Spleen (tissue), 13 donors: ENCODE measurements around the gene FOXJ2. TPM values are rescaled to one million over a fixed set of nuclear protein-coding genes. Genes with fewer than 3 reads are reported as not detected.
"Not testable (repeated sequence)": the region's sequence is repeated elsewhere in the genome, so short reads cannot be mapped to it uniquely, and the experiment has no call there.

Source experiments
- DNase-seq: peaks from one replicate; pipeline ENCODE4 v3.0.0-alpha.2; 2020
- H3K27ac ChIP-seq, 8 donors: fragments of 200-600 bp; sonication (generic) in 7 of 8; 1 replicate in 4 of 8; 2 replicates in 4 of 8; pipeline versions ENCODE4 v1.5.0 to v1.8.0; 2016 to 2021; ENCODE audit warnings: inconsistent platforms in 4 of 8, mild to moderate bottlenecking in 4 of 8, moderate library complexity in 1 of 8
- H3K27me3 ChIP-seq, 7 donors: fragments of 200-600 bp; sonication (generic) in 6 of 7; replicated peaks in 1 of 7; 1 replicate in 4 of 7; 2 replicates in 3 of 7; pipeline versions ENCODE4 v1.5.0 to v1.8.0; 2016 to 2021; ENCODE audit warnings: inconsistent platforms in 3 of 7, mild to moderate bottlenecking in 1 of 7
- H3K36me3 ChIP-seq, 6 donors: fragments of 200-600 bp; sonication (generic) in 5 of 6; 1 replicate in 4 of 6; 2 replicates in 2 of 6; pipeline versions ENCODE4 v1.5.0 to v1.8.0; 2016 to 2021; ENCODE audit warnings: inconsistent platforms in 2 of 6
- H3K4me1 ChIP-seq, 6 donors: fragments of 200-600 bp; sonication (generic) in 5 of 6; 1 replicate in 3 of 6; 2 replicates in 3 of 6; pipeline versions ENCODE4 v1.5.0 to v1.8.0; 2016 to 2021; ENCODE audit warnings: inconsistent platforms in 3 of 6
- H3K4me3 ChIP-seq, 8 donors: fragments of 200-600 bp; sonication (generic) in 7 of 8; 1 replicate in 4 of 8; 2 replicates in 4 of 8; pipeline versions ENCODE4 v1.5.0 to v1.8.0; 2016 to 2021; ENCODE audit warnings: inconsistent platforms in 4 of 8, mild to moderate bottlenecking in 4 of 8, moderate library complexity in 2 of 8
- H3K9me3 ChIP-seq, 8 donors: fragments of 200-600 bp; sonication (generic) in 7 of 8; 1 replicate in 4 of 8; 2 replicates in 4 of 8; pipeline versions ENCODE4 v1.5.0 to v1.8.0; 2016 to 2021; ENCODE audit warnings: inconsistent platforms in 4 of 8
- CTCF ChIP-seq, 11 experiments: fragments of 200-600 bp in 7 of 11; fragments of 450-650 bp in 4 of 11; sonication (generic) in 4 of 11; IDR thresholded peaks in 8 of 11; conservative IDR thresholded peaks in 3 of 11; 1 replicate in 7 of 11; 2 replicates in 4 of 11; pipeline versions ENCODE4 v1.4.0 to v1.8.0; 2016 to 2021; ENCODE audit warnings: antibody characterized with exemption in 11 of 11, inconsistent platforms in 4 of 11, mild to moderate bottlenecking in 1 of 11
- POLR2A ChIP-seq, 3 donors: fragments of 450-650 bp; IDR thresholded peaks; one replicate each; pipeline ENCODE4 v1.5.1; 2017; ENCODE audit warnings: antibody characterized with exemption in 3 of 3, mild to moderate bottlenecking in 1 of 3
- POLR2AphosphoS5 ChIP-seq, 3 donors: sonication (generic); formaldehyde crosslinking; IDR thresholded peaks; one replicate each; pipeline ENCODE4 v1.5.1; 2017; ENCODE audit warnings: antibody characterized with exemption in 3 of 3
- WGBS, 5 donors: extraction: QIAGEN DNeasy Blood & Tissue Kit in 3 of 5; methylation state at CpG; one replicate each; pipeline versions ENCODE4 v1.1.5 to v1.1.7; 2013 to 2018; 5-methylcytosine and 5-hydroxymethylcytosine counted together
- intact Hi-C: fragments of 100-400 bp; cut with DNase I; formaldehyde crosslinking; loops from one replicate; pipeline ENCODE4 v1.15.0; 2023; ENCODE audit warnings: low total_unique reads
- long read RNA-seq, 2 donors: transcript quantifications; one replicate each; lab custom pipeline, GENCODE V29; 2026
- polyA plus RNA-seq, 3 donors: library from polyadenylated mRNA; stranded (reverse); fragments of 200-250 nt; gene quantifications; one replicate each; pipeline ENCODE4 v1.2.1, GENCODE V29; 2013
- total RNA-seq, 7 donors: library from RNA; depleted of rRNA in 3 of 7; stranded (reverse); fragments of >200 nt in 3 of 7; fragmentation: NEBNext Ultra II Directional in 4 of 7; extraction: Animal tissue kit (Norgen Biotek cat#: 25700) in 4 of 7; gene quantifications; one replicate each; pipeline versions ENCODE4 v1.1.0 to v1.2.1, GENCODE V29; 2016 to 2021
- donor health status: healthy with polysubstance abuse.
- donor health status: DM: no; HTN: no; CAD: no; lungs with moderate emphysema.
- donor health status: DM: no; HTN: no; CAD: no.
- donor health status: Bipolar disorder and iron deficiency.
- donor health status: healthy.
- donor health status: DM: no; HTN: no; CAD: no.
- donor health status: DM: yes; HTN: yes; CAD: no.

FOXJ2 gene
- total RNA-seq (10 to 100 TPM; 15.5 to 20.9 (median 18.4) TPM), polyA plus RNA-seq (1 to 10 TPM; 3.7 to 6.5 (median 5.6) TPM)
- long read RNA-seq, donor 1, result 0 reads
- long read RNA-seq, donor 2, result 0 reads

- H3K9me3 ChIP-seq, result no peaks in the 10 kb centered on the region
- no peaks in the 10 kb centered on the region for H3K27me3 ChIP-seq
- TF ChIP-seq CTCF (IDR thresholded peaks at IDR 0.05 in 8 of 11, conservative IDR thresholded peaks at IDR 0.05 in 3 of 11), result no peak
- peak; percentile 61 to 86 (median 77) for TF ChIP-seq POLR2AphosphoS5 (IDR thresholded peaks at IDR 0.05)
- TF ChIP-seq POLR2A (IDR thresholded peaks at IDR 0.05), result peak in 1 of 3 donors; percentile 12
- peak within 1 kb of the TSS; percentile 71 to 94 (median 80) for H3K4me3 ChIP-seq
- peak within 1 kb of the TSS; percentile 82 to 96 (median 96) for H3K27ac ChIP-seq
- WGBS, 5 donors, result 0 to 1% (median 1%) methylated on average over 33 to 93 of the region's 93 CpGs
- peaks cover 40 to 68% (median 57%) of the 10 kb centered on the region in 6 donors for H3K4me1 ChIP-seq
- peaks cover 0 to 17% (median 0%) of the 10 kb centered on the region in 6 donors for H3K36me3 ChIP-seq
- intact Hi-C loops, result no loop called here
- DNase-seq, result peak; percentile 97
These were observed at the start of gene FOXJ2 for GRCh38 chr12:8032242-8033152. FOXJ2 (plus strand) TSS chr12:8032716; CDS start chr12:8039833, 7,117 bp downstream.

- WGBS, 5 donors, result 87 to 95% (median 94%) methylated on average over 11 of the region's 11 CpGs
- intact Hi-C loops, H3K27me3 ChIP-seq, H3K36me3 ChIP-seq, DNase-seq, H3K4me3 ChIP-seq, H3K4me1 ChIP-seq, H3K27ac ChIP-seq, H3K9me3 ChIP-seq: not testable (repeated sequence)
These were observed 49.5 kb upstream of the FOXJ2 start for GRCh38 chr12:7983019-7983418.

GRCh38 chr12:7983460-7983859 is 49.1 kb upstream of the FOXJ2 start:
- H3K4me1 ChIP-seq, H3K36me3 ChIP-seq, H3K9me3 ChIP-seq, H3K27ac ChIP-seq, H3K27me3 ChIP-seq, H3K4me3 ChIP-seq, DNase-seq, intact Hi-C loops: not testable (repeated sequence)
- WGBS, 5 donors, result 82 to 100% (median 95%) methylated on average over 1 of the region's 1 CpG

- no peak overlapping the region for H3K27ac ChIP-seq
- no peaks in the 10 kb centered on the region for H3K36me3 ChIP-seq
- intact Hi-C loops, result no loop called here
- TF ChIP-seq POLR2A (IDR thresholded peaks at IDR 0.05), result no peak
- TF ChIP-seq POLR2AphosphoS5 (IDR thresholded peaks at IDR 0.05), result no peak
- TF ChIP-seq CTCF (IDR thresholded peaks at IDR 0.05 in 8 of 11, conservative IDR thresholded peaks at IDR 0.05 in 3 of 11), result no peak
- H3K4me1 ChIP-seq, result peaks cover 0 to 20% (median 7%) of the 10 kb centered on the region in 6 donors
- no peaks in the 10 kb centered on the region for H3K9me3 ChIP-seq
- H3K27me3 ChIP-seq, result no peaks in the 10 kb centered on the region
- no peak for DNase-seq
- H3K4me3 ChIP-seq, result no peak overlapping the region
- WGBS, 5 donors, result 90 to 95% (median 94%) methylated on average over 5 of the region's 5 CpGs
These were observed 47.6 kb upstream of the FOXJ2 start for GRCh38 chr12:7984900-7985299.

GRCh38 chr12:7985802-7986418 is 46.6 kb upstream of the FOXJ2 start:
- no peak for TF ChIP-seq CTCF (IDR thresholded peaks at IDR 0.05 in 8 of 11, conservative IDR thresholded peaks at IDR 0.05 in 3 of 11)
- no peak for TF ChIP-seq POLR2A (IDR thresholded peaks at IDR 0.05)
- TF ChIP-seq POLR2AphosphoS5 (IDR thresholded peaks at IDR 0.05), result no peak
- no peaks in the 10 kb centered on the region for H3K9me3 ChIP-seq
- no peak overlapping the region for H3K4me3 ChIP-seq
- H3K36me3 ChIP-seq, result no peaks in the 10 kb centered on the region
- no peaks in the 10 kb centered on the region for H3K27me3 ChIP-seq
- WGBS, 5 donors, result 87 to 92% (median 89%) methylated on average over 7 of the region's 7 CpGs
- H3K27ac ChIP-seq, result peak overlapping the region in 2 of 8 donors; percentile 61 to 69
- DNase-seq, result no peak
- intact Hi-C loops, result no loop called here
- H3K4me1 ChIP-seq, result peaks cover 0 to 30% (median 11%) of the 10 kb centered on the region in 6 donors
